ENCODE results near the gene LNX1.

Gene LNX1

GRCh38 chr4:53586121-53586816 lies 5.0 kb downstream of the LNX1 start:
- no peak overlapping the region for H3K27ac ChIP-seq
- no peaks in the 10 kb centered on the region for H3K27me3 ChIP-seq (ENCODE audit: control insufficient read depth, insufficient read depth, low read length)
- no peaks in the 10 kb centered on the region for H3K36me3 ChIP-seq (ENCODE audit: control insufficient read depth, insufficient read depth, low read length)
- no peak overlapping the region for H3K9ac ChIP-seq
- H3K4me3 ChIP-seq (ENCODE audit: low read depth, low read length), result no peak overlapping the region
- no peak for TF ChIP-seq CTCF (IDR thresholded peaks at IDR 0.05)
- no peak overlapping the region for H2AFZ ChIP-seq
- H3K9me3 ChIP-seq (ENCODE audit: control insufficient read depth, low read length), result no peaks in the 10 kb centered on the region
- no peaks in the 10 kb centered on the region for H3K4me1 ChIP-seq
- no peak overlapping the region for H3K4me2 ChIP-seq (ENCODE audit: low read length)
- no peaks in the 10 kb centered on the region for H3K79me2 ChIP-seq

- no peaks in the 10 kb centered on the region for H3K4me1 ChIP-seq
- no peak overlapping the region for H3K27ac ChIP-seq
- H3K4me3 ChIP-seq (ENCODE audit: low read depth, low read length), result no peak overlapping the region
- H3K9ac ChIP-seq, result no peak overlapping the region
- no peaks in the 10 kb centered on the region for H3K79me2 ChIP-seq
- H3K9me3 ChIP-seq (ENCODE audit: control insufficient read depth, low read length), result no peaks in the 10 kb centered on the region
- H3K4me2 ChIP-seq (ENCODE audit: low read length), result no peak overlapping the region
- no peaks in the 10 kb centered on the region for H3K27me3 ChIP-seq (ENCODE audit: control insufficient read depth, insufficient read depth, low read length)
- H3K36me3 ChIP-seq (ENCODE audit: control insufficient read depth, insufficient read depth, low read length), result no peaks in the 10 kb centered on the region
- TF ChIP-seq CTCF (IDR thresholded peaks at IDR 0.05), result no peak
- H2AFZ ChIP-seq, result no peak overlapping the region
Observed at GRCh38 chr4:53584658-53585057, 6.6 kb downstream of the LNX1 start.

GRCh38 chr4:53583513-53583912 lies 7.8 kb downstream of the LNX1 start:
- H3K9me3 ChIP-seq (ENCODE audit: control insufficient read depth, low read length), result no peaks in the 10 kb centered on the region
- no peak for TF ChIP-seq CTCF (IDR thresholded peaks at IDR 0.05)
- H2AFZ ChIP-seq, result no peak overlapping the region
- H3K4me1 ChIP-seq, result no peaks in the 10 kb centered on the region
- H3K9ac ChIP-seq, result no peak overlapping the region
- no peak overlapping the region for H3K4me2 ChIP-seq (ENCODE audit: low read length)
- H3K27ac ChIP-seq, result no peak overlapping the region
- no peaks in the 10 kb centered on the region for H3K36me3 ChIP-seq (ENCODE audit: control insufficient read depth, insufficient read depth, low read length)
- no peaks in the 10 kb centered on the region for H3K27me3 ChIP-seq (ENCODE audit: control insufficient read depth, insufficient read depth, low read length)
- H3K79me2 ChIP-seq, result no peaks in the 10 kb centered on the region
- no peak overlapping the region for H3K4me3 ChIP-seq (ENCODE audit: low read depth, low read length)

- H3K27ac ChIP-seq, result no peak overlapping the region
- H3K27me3 ChIP-seq (ENCODE audit: control insufficient read depth, insufficient read depth, low read length), result no peaks in the 10 kb centered on the region
- no peaks in the 10 kb centered on the region for H3K9me3 ChIP-seq (ENCODE audit: control insufficient read depth, low read length)
- H3K9ac ChIP-seq, result no peak overlapping the region
- H3K36me3 ChIP-seq (ENCODE audit: control insufficient read depth, insufficient read depth, low read length), result no peaks in the 10 kb centered on the region
- H3K4me3 ChIP-seq (ENCODE audit: low read depth, low read length), result no peak overlapping the region
- no peak overlapping the region for H3K4me2 ChIP-seq (ENCODE audit: low read length)
- TF ChIP-seq CTCF (IDR thresholded peaks at IDR 0.05), result no peak
- no peak overlapping the region for H2AFZ ChIP-seq
- H3K79me2 ChIP-seq, result no peaks in the 10 kb centered on the region
- no peaks in the 10 kb centered on the region for H3K4me1 ChIP-seq
Observed at GRCh38 chr4:53582194-53582593, 9.1 kb downstream of the LNX1 start.

GRCh38 chr4:53580274-53580673 lies 11.0 kb downstream of the LNX1 start:
- Histone ChIP-seq H3K9me3 (ENCODE audit: control insufficient read depth, low read length) (no peaks in the 10 kb centered on the region), H3K4me2 (ENCODE audit: low read length) (no peak overlapping the region)

More at GRCh38 chr4:53580274-53580673, 11.0 kb downstream of the LNX1 start:
- H3K4me1 ChIP-seq, result no peaks in the 10 kb centered on the region
- no peak overlapping the region for H3K9ac ChIP-seq
- H3K27ac ChIP-seq, result no peak overlapping the region
- no peaks in the 10 kb centered on the region for H3K27me3 ChIP-seq (ENCODE audit: control insufficient read depth, insufficient read depth, low read length)
- H2AFZ ChIP-seq, result no peak overlapping the region
- no peak overlapping the region for H3K4me3 ChIP-seq (ENCODE audit: low read depth, low read length)
- peaks cover under 1% of the 10 kb centered on the region for H3K79me2 ChIP-seq
- H3K36me3 ChIP-seq (ENCODE audit: control insufficient read depth, insufficient read depth, low read length), result no peaks in the 10 kb centered on the region
- TF ChIP-seq CTCF (IDR thresholded peaks at IDR 0.05), result no peak

Data from parathyroid adenoma (tissue), 2 donors.